Measurements from ENCODE around the gene EEF2K. TPM values are rescaled to one million over a fixed set of nuclear protein-coding genes. Genes with fewer than 3 reads are reported as not detected.

The EEF2K gene
- polyA plus RNA-seq, 2 donors = 4.6 to 6.9 TPM

DNA sequence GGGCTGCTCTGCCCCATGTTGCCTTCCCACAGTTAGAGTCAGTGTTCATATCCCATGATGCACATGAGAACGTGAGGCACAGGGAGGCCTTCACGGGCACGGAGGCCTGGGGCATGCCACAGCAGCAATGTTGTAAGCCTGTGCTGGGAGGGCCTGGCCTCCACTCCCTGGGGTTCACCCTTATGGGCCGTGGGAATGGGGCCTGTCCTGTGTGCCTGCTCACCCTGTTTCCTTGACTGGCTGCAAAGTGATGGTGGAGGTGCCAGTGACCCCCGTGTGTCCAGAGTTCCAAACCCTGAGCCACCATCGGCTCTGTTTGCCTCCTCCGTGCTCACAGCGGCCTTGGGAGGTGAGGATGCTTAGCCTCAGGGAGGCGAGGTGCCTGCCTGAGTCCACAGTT is 100.7 kb downstream of the EEF2K start:
- Histone ChIP-seq H3K27me3 (ENCODE audit: control insufficient read depth in 1 of 2, insufficient read depth in 2 of 2, low read length in 2 of 2) (no peaks in the 10 kb centered on the region), H3K9me3 (ENCODE audit: control insufficient read depth in 2 of 2, insufficient read depth in 1 of 2, low read depth in 1 of 2, low read length in 1 of 2) (peaks cover 0 to 1% of the 10 kb centered on the region in 2 donors), H3K27ac (ENCODE audit: low read depth in 2 of 2, low read length in 1 of 2) (no peak overlapping the region), H3K36me3 (ENCODE audit: control insufficient read depth in 2 of 2, insufficient read depth in 2 of 2, low read length in 1 of 2) (peaks cover 18 to 57% of the 10 kb centered on the region in 2 donors), H3K4me3 (ENCODE audit: low read depth in 1 of 2, low read length in 2 of 2) (no peak overlapping the region), H3K4me1 (ENCODE audit: control insufficient read depth in 2 of 2, insufficient read depth in 2 of 2, low read length in 1 of 2) (peaks cover 0 to 3% of the 10 kb centered on the region in 2 donors)
- WGBS, 2 donors = 86 to 89% methylated on average over 9 of the region's 9 CpGs

DNA sequence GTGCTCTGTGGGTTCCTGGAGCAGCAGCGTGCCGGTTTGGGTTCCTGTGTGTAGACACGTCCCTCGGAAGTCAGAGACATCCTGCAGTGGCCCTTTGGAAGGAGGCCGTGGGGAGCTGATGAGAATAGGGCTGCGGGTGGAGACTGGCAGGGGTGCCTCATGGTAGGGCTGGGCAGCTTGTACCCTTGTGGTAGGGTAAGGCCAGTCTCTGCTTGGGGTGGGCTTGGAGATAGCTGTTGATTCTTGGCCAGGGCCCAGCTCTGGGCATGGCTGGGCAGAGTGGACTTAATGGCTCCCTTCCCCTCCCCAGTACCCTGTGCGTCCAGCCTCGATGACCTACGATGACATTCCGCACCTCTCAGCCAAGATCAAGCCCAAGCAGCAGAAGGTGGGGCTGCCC is 101.8 kb downstream of the EEF2K start:
- peaks cover 0 to 1% of the 10 kb centered on the region in 2 donors for H3K9me3 ChIP-seq (ENCODE audit: control insufficient read depth in 2 of 2, insufficient read depth in 1 of 2, low read depth in 1 of 2, low read length in 1 of 2)
- H3K27ac ChIP-seq (ENCODE audit: low read depth in 2 of 2, low read length in 1 of 2) = no peak overlapping the region
- 94 to 96% methylated on average over 10 of the region's 10 CpGs for WGBS, 2 donors
- H3K36me3 ChIP-seq (ENCODE audit: control insufficient read depth in 2 of 2, insufficient read depth in 2 of 2, low read length in 1 of 2) = peaks cover 18 to 53% of the 10 kb centered on the region in 2 donors
- H3K4me1 ChIP-seq (ENCODE audit: control insufficient read depth in 2 of 2, insufficient read depth in 2 of 2, low read length in 1 of 2) = no peaks in the 10 kb centered on the region
- H3K4me3 ChIP-seq (ENCODE audit: low read depth in 1 of 2, low read length in 2 of 2) = no peak overlapping the region
- H3K27me3 ChIP-seq (ENCODE audit: control insufficient read depth in 1 of 2, insufficient read depth in 2 of 2, low read length in 2 of 2) = no peaks in the 10 kb centered on the region

DNA sequence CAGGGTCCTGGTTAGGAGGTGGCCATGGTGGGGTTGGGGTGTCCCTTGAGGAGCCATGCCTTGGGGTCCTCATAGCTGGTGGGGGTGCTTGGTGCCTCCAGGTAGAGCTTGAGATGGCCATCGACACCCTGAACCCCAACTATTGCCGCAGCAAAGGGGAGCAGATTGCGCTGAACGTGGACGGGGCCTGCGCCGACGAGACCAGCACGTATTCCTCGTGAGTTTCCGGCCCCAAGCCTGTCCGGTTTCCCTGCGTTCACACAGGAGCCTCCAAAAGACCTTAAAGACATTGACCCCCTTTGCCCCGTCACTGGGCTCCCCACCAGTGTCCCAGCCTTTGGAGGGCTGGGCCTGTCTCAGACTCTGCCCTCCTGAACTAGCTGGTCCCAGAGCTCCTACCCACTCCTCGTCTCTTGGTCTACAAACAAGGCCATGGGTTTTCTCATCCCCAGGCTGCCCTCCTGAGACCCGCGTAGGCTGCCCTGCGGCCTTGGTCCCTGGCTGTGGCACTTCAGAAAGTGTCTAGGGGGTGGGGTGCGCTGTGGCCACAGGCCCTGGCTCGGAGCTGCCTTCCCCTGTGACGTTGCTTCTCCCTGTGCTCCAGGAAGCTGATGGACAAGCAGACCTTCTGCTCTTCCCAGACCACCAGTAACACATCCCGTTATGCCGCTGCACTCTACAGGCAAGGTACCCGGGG is 102.9 kb downstream of the EEF2K start:
- H3K9me3 ChIP-seq (ENCODE audit: control insufficient read depth in 2 of 2, insufficient read depth in 1 of 2, low read depth in 1 of 2, low read length in 1 of 2) = no peaks in the 10 kb centered on the region
- 96% methylated on average over 24 of the region's 24 CpGs for WGBS, 2 donors
- H3K27ac ChIP-seq (ENCODE audit: low read depth in 2 of 2, low read length in 1 of 2) = no peak overlapping the region
- H3K4me3 ChIP-seq (ENCODE audit: low read depth in 1 of 2, low read length in 2 of 2) = no peak overlapping the region
- H3K27me3 ChIP-seq (ENCODE audit: control insufficient read depth in 1 of 2, insufficient read depth in 2 of 2, low read length in 2 of 2) = no peaks in the 10 kb centered on the region
- H3K4me1 ChIP-seq (ENCODE audit: control insufficient read depth in 2 of 2, insufficient read depth in 2 of 2, low read length in 1 of 2) = peaks cover 0 to 8% of the 10 kb centered on the region in 2 donors
- H3K36me3 ChIP-seq (ENCODE audit: control insufficient read depth in 2 of 2, insufficient read depth in 2 of 2, low read length in 1 of 2) = peaks cover 18 to 56% of the 10 kb centered on the region in 2 donors

DNA sequence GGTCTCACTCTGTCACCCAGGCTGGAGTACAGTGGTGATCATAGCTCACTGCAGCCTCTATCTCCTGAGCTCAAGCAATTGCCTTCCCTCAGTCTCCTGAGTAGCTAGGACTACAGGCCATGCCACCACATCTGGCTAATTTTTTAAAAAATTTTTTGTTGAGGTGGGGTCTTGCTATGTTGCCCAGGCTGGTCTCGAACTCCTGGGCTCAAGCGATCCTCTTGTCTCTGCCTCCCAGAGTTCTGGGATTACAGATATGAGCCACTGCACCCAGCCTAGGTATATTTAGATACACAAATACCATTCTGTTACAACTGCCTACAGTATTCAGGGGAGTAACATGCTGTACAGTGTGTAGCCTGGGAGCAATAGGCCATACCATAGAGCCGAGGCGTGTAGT is 105.4 kb downstream of the EEF2K start:
- Histone ChIP-seq H3K27ac (ENCODE audit: low read depth in 2 of 2, low read length in 1 of 2) (no peak overlapping the region), H3K9me3 (ENCODE audit: control insufficient read depth in 2 of 2, insufficient read depth in 1 of 2, low read depth in 1 of 2, low read length in 1 of 2) (no peaks in the 10 kb centered on the region), H3K27me3 (ENCODE audit: control insufficient read depth in 1 of 2, insufficient read depth in 2 of 2, low read length in 2 of 2) (no peaks in the 10 kb centered on the region), H3K4me1 (ENCODE audit: control insufficient read depth in 2 of 2, insufficient read depth in 2 of 2, low read length in 1 of 2) (peaks cover 0 to 13% of the 10 kb centered on the region in 2 donors), H3K4me3 (ENCODE audit: low read depth in 1 of 2, low read length in 2 of 2) (no peak overlapping the region), H3K36me3 (ENCODE audit: control insufficient read depth in 2 of 2, insufficient read depth in 2 of 2, low read length in 1 of 2) (peaks cover 25 to 45% of the 10 kb centered on the region in 2 donors)
- WGBS, 2 donors = 90 to 93% methylated on average over 4 of the region's 4 CpGs

DNA sequence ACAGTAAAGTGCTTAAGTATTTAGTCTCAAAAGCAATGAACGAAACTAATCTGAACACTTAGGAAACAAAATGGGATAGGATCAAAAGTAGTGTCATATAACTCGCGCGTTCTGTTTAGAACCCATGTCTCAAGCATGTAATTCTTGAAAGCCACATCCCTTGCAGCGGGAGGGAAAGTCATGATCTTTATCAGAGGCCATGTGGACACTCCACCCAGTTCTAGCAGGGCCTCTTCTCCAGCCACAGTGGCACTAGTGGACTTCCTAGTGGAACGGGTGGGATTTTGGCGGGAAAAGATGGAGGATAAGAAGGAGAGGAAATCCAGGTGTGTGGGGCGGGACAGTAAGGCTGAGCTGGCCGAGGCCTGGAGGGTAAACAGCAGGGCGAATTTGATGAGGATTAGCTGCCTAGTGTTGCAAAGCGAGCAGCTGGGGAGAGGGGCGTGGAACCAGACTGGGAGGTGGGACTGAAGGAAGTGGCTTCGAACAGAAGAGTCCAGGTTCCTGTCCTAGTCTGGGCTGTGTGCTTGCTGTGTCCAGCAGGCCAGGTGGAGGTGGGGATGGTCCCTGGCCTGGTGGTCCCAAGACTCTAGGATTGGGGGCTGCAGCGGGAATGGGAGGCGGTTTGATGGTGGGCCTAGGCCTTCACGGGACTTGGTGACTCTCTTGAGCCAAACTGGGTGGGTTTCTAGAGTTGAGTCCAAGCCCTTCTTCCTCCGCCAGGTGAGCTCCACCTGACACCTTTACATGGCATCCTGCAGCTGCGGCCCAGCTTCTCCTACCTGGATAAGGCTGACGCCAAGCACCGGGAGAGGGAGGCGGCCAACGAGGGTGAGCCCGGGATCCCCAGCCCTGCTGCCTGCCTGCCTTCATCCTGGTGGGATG is 107.1 kb downstream of the EEF2K start:
- 83 to 85% methylated on average over 23 of the region's 23 CpGs for WGBS, 2 donors
- no peaks in the 10 kb centered on the region for H3K9me3 ChIP-seq (ENCODE audit: control insufficient read depth in 2 of 2, insufficient read depth in 1 of 2, low read depth in 1 of 2, low read length in 1 of 2)
- H3K4me3 ChIP-seq (ENCODE audit: low read depth in 1 of 2, low read length in 2 of 2) = no peak overlapping the region
- peaks cover 0 to 13% of the 10 kb centered on the region in 2 donors for H3K4me1 ChIP-seq (ENCODE audit: control insufficient read depth in 2 of 2, insufficient read depth in 2 of 2, low read length in 1 of 2)
- no peaks in the 10 kb centered on the region for H3K27me3 ChIP-seq (ENCODE audit: control insufficient read depth in 1 of 2, insufficient read depth in 2 of 2, low read length in 2 of 2)
- H3K27ac ChIP-seq (ENCODE audit: low read depth in 2 of 2, low read length in 1 of 2) = peak overlapping the region in 1 of 2 donors; percentile 36
- peaks cover 21 to 38% of the 10 kb centered on the region in 2 donors for H3K36me3 ChIP-seq (ENCODE audit: control insufficient read depth in 2 of 2, insufficient read depth in 2 of 2, low read length in 1 of 2)

DNA sequence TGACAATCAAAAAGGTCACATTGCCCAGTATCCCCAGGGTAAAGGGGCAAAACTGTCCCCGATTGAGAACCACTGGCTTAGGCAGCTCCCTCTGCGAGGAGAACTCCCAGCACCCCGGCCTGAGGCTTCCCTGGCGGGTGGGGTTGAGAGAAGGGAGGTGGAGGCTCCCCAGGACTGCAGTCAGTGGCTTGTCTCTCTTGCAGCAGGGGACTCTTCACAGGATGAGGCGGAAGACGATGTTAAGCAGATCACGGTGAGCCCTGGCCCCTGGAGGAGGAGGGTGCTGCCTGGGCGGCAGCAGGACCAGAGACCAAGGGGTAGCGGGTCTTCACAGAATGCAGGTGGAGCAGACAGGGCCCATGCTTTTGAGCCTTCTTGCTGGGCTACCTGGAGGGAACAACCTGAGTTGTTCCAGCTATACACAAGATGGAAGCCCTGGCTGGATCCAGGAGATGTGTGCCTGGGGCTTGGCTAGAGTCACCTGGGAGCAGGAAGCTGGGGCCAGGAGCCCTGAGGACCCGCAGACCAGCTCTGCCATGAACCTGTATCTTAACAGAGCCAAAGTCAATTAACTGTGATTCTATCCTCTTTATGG is 107.9 kb downstream of the EEF2K start:
- Histone ChIP-seq H3K4me3 (ENCODE audit: low read depth in 1 of 2, low read length in 2 of 2) (no peak overlapping the region), H3K27me3 (ENCODE audit: control insufficient read depth in 1 of 2, insufficient read depth in 2 of 2, low read length in 2 of 2) (no peaks in the 10 kb centered on the region), H3K9me3 (ENCODE audit: control insufficient read depth in 2 of 2, insufficient read depth in 1 of 2, low read depth in 1 of 2, low read length in 1 of 2) (no peaks in the 10 kb centered on the region), H3K27ac (ENCODE audit: low read depth in 2 of 2, low read length in 1 of 2) (peak overlapping the region in 1 of 2 donors; percentile 32), H3K36me3 (ENCODE audit: control insufficient read depth in 2 of 2, insufficient read depth in 2 of 2, low read length in 1 of 2) (peaks cover 18 to 35% of the 10 kb centered on the region in 2 donors), H3K4me1 (ENCODE audit: control insufficient read depth in 2 of 2, insufficient read depth in 2 of 2, low read length in 1 of 2) (peaks cover 0 to 13% of the 10 kb centered on the region in 2 donors)
- WGBS, 2 donors = 77 to 87% methylated on average over 10 of the region's 10 CpGs

DNA sequence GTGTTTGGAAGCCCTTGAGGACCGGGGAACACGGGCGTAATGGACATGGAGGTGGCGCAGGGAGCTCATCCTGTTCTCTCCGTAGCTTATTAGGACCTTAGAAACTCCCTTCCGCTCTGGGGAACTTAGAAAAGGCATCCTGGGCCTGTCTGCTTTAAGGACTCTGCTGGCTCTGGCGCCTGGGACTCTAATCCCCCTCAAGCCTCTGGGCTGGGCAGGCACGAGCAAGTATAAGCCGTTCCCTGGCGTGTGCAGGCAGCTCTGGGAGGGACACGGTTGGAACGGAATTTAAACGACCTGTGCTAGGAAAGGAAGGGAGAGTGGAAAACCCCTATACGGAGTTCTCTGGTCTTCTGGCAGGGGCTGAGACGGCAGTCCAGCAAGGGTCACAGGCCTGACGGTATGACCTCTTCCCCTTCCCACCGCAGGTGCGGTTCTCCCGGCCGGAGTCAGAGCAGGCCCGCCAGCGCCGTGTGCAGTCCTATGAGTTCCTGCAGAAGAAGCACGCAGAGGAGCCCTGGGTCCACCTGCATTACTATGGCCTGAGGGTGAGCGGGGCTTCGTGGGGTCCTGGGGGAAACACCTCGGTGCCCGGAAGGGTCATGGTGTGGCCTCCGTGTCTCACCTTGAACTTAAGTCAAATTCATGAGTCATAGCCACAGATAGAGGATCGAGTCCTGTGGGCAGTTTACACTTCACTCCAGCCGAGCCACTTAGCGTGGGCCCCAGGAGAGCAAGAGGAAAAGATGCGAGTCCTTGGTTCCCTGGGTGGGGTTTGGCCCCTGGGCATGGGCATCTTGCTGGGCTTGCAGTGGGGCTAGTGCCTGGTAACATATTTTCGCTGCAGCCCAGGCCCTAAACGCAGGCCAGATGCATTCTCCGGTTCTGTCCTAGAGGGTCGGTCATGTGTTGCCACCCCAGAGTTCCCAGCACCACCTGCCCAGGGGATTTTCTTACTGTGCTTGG is 108.9 kb downstream of the EEF2K start:
- peak overlapping the region; percentile 35 to 50 for H3K27ac ChIP-seq (ENCODE audit: low read depth in 2 of 2, low read length in 1 of 2)
- H3K4me3 ChIP-seq (ENCODE audit: low read depth in 1 of 2, low read length in 2 of 2) = no peak overlapping the region
- 54 to 70% methylated on average over 37 of the region's 37 CpGs for WGBS, 2 donors

DNA sequence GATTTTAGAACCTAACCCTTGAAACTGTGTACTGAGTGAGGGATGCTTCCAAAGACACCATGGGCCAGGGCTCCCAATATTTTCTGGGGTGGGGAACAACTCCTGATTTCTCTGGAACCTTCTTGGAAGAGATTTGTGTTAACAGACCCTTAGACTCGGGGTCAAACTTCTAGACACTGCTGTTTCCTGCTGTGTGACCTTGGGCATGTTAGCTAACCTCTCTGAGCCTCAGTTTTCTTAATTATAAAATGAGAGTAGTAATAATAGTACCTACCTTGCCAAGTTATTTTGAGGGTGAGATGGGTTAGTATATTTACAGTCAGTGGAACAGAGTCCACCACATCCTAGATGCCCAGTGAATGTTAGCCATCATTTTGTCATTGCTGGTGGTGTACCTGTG is 109.9 kb downstream of the EEF2K start:
- 83 to 91% methylated on average over 1 of the region's 1 CpG for WGBS, 2 donors
- no peaks in the 10 kb centered on the region for H3K9me3 ChIP-seq (ENCODE audit: control insufficient read depth in 2 of 2, insufficient read depth in 1 of 2, low read depth in 1 of 2, low read length in 1 of 2)
- no peak overlapping the region for H3K4me3 ChIP-seq (ENCODE audit: low read depth in 1 of 2, low read length in 2 of 2)
- peaks cover 14 to 28% of the 10 kb centered on the region in 2 donors for H3K36me3 ChIP-seq (ENCODE audit: control insufficient read depth in 2 of 2, insufficient read depth in 2 of 2, low read length in 1 of 2)
- peaks cover 0 to 13% of the 10 kb centered on the region in 2 donors for H3K4me1 ChIP-seq (ENCODE audit: control insufficient read depth in 2 of 2, insufficient read depth in 2 of 2, low read length in 1 of 2)
- H3K27me3 ChIP-seq (ENCODE audit: control insufficient read depth in 1 of 2, insufficient read depth in 2 of 2, low read length in 2 of 2) = no peaks in the 10 kb centered on the region
- no peak overlapping the region for H3K27ac ChIP-seq (ENCODE audit: low read depth in 2 of 2, low read length in 1 of 2)

More for the DNA sequence above, 108.9 kb downstream of the EEF2K start:
- Histone ChIP-seq H3K36me3 (ENCODE audit: control insufficient read depth in 2 of 2, insufficient read depth in 2 of 2, low read length in 1 of 2) (peaks cover 14 to 28% of the 10 kb centered on the region in 2 donors), H3K4me1 (ENCODE audit: control insufficient read depth in 2 of 2, insufficient read depth in 2 of 2, low read length in 1 of 2) (peaks cover 0 to 13% of the 10 kb centered on the region in 2 donors), H3K27me3 (ENCODE audit: control insufficient read depth in 1 of 2, insufficient read depth in 2 of 2, low read length in 2 of 2) (no peaks in the 10 kb centered on the region), H3K9me3 (ENCODE audit: control insufficient read depth in 2 of 2, insufficient read depth in 1 of 2, low read depth in 1 of 2, low read length in 1 of 2) (no peaks in the 10 kb centered on the region)
